HG02678 (cell line): ENCODE measurements around the gene GPR37L1.

Experiments used
- ATAC-seq: cut with Tn5 transposase; IDR thresholded peaks from one replicate; pipeline ENCODE4 v1.9.1; 2021; ENCODE audit warnings: mild to moderate bottlenecking, moderate library complexity; ENCODE audit not compliant: unreplicated experiment

GPR37L1 gene

GRCh38 chr1:202154148-202154765 is 31.5 kb downstream of the GPR37L1 start:
- no peak for ATAC-seq

GRCh38 chr1:202154766-202155477 is 32.2 kb downstream of the GPR37L1 start:
- no peak for ATAC-seq

- no peak for ATAC-seq
These were observed 32.8 kb downstream of the GPR37L1 start for GRCh38 chr1:202155478-202156021.

GRCh38 chr1:202156590-202156989 is 33.9 kb downstream of the GPR37L1 start:
- ATAC-seq: no peak

GRCh38 chr1:202157945-202158344 is 35.2 kb downstream of the GPR37L1 start:
- no peak for ATAC-seq

- no peak for ATAC-seq
These were observed 36.3 kb downstream of the GPR37L1 start for GRCh38 chr1:202158810-202159533.

- ATAC-seq: peak; percentile 25
These were observed 37.0 kb downstream of the GPR37L1 start for GRCh38 chr1:202159534-202160371.

GRCh38 chr1:202160377-202160940 is 37.7 kb downstream of the GPR37L1 start, which contains the start of gene PTPN7:
Gene PTPN7 (minus strand): TSS chr1:202160602. CDS start chr1:202159402, 1,200 bp downstream.
- ATAC-seq: peak; percentile 57

GRCh38 chr1:202161151-202162046 is 38.7 kb downstream of the GPR37L1 start:
- ATAC-seq: no peak

GRCh38 chr1:202162047-202162417 is 39.3 kb downstream of the GPR37L1 start:
- no peak for ATAC-seq

GRCh38 chr1:202162418-202163280 is 39.9 kb downstream of the GPR37L1 start:
- ATAC-seq: no peak

GRCh38 chr1:202163281-202164270 is 40.9 kb downstream of the GPR37L1 start:
- no peak for ATAC-seq

- ATAC-seq: peak; percentile 48
These were observed 41.7 kb downstream of the GPR37L1 start for GRCh38 chr1:202164271-202165037.

- no peak for ATAC-seq
These were observed 42.7 kb downstream of the GPR37L1 start for GRCh38 chr1:202165267-202165941.

GRCh38 chr1:202165942-202166843 is 43.5 kb downstream of the GPR37L1 start:
- ATAC-seq: no peak
